ENCODE results near the gene AADAC. TPM values are rescaled to one million over a fixed set of nuclear protein-coding genes. Genes with fewer than 3 reads are reported as not detected.

AADAC gene
- total RNA-seq, 1 donor from 2014 or later: not detected

DNA sequence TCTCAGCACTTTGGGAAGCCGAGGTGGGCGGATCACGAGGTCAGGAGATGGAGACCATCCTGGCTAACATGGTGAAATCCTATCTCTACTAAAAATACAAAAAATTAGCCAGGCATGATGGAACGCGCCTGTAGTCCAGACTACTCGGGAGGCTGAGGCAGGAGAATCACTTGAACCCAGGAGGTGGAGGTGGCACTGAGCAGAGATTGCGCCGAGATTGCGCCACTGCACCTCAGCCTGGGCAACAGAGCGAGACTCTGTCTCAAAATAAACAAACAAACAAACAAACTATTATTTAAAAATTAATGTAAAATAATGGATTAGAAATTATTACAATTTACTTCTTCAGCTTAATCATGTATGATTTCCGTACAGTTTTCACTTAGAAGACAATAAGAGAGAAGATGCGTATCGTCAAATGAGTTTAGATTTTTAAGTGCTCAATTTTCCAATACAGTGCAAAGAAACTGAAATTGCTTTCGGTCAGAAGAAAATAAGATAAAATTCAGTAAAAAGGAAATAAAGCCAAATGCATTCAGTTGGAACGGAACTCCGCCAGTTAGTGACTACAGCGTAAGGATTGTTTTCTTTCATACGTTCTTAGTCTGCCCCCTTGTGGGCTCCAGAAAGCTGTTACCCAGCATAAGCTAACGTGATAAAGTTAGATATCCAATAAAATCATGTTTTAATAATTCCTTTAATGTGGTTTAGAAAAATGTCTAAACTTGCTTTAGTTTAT, 24.8 kb downstream of the AADAC start:
- H3K36me3 Mint-ChIP-seq (ENCODE audit: low read depth, unreplicated experiment): no peaks in the 10 kb centered on the region
- no peak overlapping the region for H3K27ac ChIP-seq (ENCODE audit: low read depth, low read length)
- H3K9me3 Mint-ChIP-seq (ENCODE audit: unreplicated experiment): no peaks in the 10 kb centered on the region
- H3K9ac ChIP-seq (ENCODE audit: low read length): no peak overlapping the region
- no peak overlapping the region for H3K4me3 ChIP-seq (ENCODE audit: insufficient read depth, low read depth, low read length)
- peak; percentile 67 for DNase-seq (ENCODE audit: low read depth)
- no peak overlapping the region for H3K27ac Mint-ChIP-seq (ENCODE audit: unreplicated experiment)
- no peaks in the 10 kb centered on the region for H3K27me3 ChIP-seq (ENCODE audit: insufficient read depth, low read length)
- peak; percentile 85 for FAIRE-seq
- no peak overlapping the region for H3K4me3 Mint-ChIP-seq (ENCODE audit: unreplicated experiment)
- H3K79me2 ChIP-seq (ENCODE audit: insufficient read depth, low read length): no peaks in the 10 kb centered on the region
- no peak overlapping the region for H3K4me2 ChIP-seq (ENCODE audit: low read length)
- TF ChIP-seq, protein P1, sequence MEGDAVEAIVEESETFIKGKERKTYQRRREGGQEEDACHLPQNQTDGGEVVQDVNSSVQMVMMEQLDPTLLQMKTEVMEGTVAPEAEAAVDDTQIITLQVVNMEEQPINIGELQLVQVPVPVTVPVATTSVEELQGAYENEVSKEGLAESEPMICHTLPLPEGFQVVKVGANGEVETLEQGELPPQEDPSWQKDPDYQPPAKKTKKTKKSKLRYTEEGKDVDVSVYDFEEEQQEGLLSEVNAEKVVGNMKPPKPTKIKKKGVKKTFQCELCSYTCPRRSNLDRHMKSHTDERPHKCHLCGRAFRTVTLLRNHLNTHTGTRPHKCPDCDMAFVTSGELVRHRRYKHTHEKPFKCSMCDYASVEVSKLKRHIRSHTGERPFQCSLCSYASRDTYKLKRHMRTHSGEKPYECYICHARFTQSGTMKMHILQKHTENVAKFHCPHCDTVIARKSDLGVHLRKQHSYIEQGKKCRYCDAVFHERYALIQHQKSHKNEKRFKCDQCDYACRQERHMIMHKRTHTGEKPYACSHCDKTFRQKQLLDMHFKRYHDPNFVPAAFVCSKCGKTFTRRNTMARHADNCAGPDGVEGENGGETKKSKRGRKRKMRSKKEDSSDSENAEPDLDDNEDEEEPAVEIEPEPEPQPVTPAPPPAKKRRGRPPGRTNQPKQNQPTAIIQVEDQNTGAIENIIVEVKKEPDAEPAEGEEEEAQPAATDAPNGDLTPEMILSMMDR (IDR thresholded peaks at IDR 0.05; ENCODE audit: insufficient read depth, low read depth, low read length): peak; percentile 92
- TF ChIP-seq EZH2 (IDR thresholded peaks at IDR 0.05; ENCODE audit: insufficient read depth, low read length): no peak
- no peaks in the 10 kb centered on the region for H3K9me3 ChIP-seq (ENCODE audit: insufficient read depth, low read depth, low read length)
- H3K4me1 Mint-ChIP-seq (ENCODE audit: low read depth, unreplicated experiment): peaks cover 18% of the 10 kb centered on the region
- peaks cover 19% of the 10 kb centered on the region for H3K4me1 ChIP-seq (ENCODE audit: insufficient read depth, low read length)
- no peaks in the 10 kb centered on the region for H4K20me1 ChIP-seq (ENCODE audit: insufficient read depth, low read length)
- H3K27me3 Mint-ChIP-seq (ENCODE audit: low read depth, unreplicated experiment): no peaks in the 10 kb centered on the region
- no peak overlapping the region for H2AFZ ChIP-seq (ENCODE audit: low read depth, low read length)
- H3K36me3 ChIP-seq (ENCODE audit: insufficient read depth, low read length): no peaks in the 10 kb centered on the region

GRCh38 chr3:151839313-151839631, 25.4 kb downstream of the AADAC start:
- no peaks in the 10 kb centered on the region for H3K9me3 Mint-ChIP-seq (ENCODE audit: unreplicated experiment)
- Histone ChIP-seq H4K20me1 (ENCODE audit: insufficient read depth, low read length) (no peaks in the 10 kb centered on the region), H3K4me2 (ENCODE audit: low read length) (no peak overlapping the region), H3K9ac (ENCODE audit: low read length) (no peak overlapping the region), H3K4me3 (ENCODE audit: insufficient read depth, low read depth, low read length) (no peak overlapping the region), H3K4me1 (ENCODE audit: insufficient read depth, low read length) (peaks cover 19% of the 10 kb centered on the region), H2AFZ (ENCODE audit: low read depth, low read length) (no peak overlapping the region), H3K27me3 (ENCODE audit: insufficient read depth, low read length) (no peaks in the 10 kb centered on the region), H3K27ac (ENCODE audit: low read depth, low read length) (no peak overlapping the region), H3K79me2 (ENCODE audit: insufficient read depth, low read length) (no peaks in the 10 kb centered on the region), H3K9me3 (ENCODE audit: insufficient read depth, low read depth, low read length) (no peaks in the 10 kb centered on the region), H3K36me3 (ENCODE audit: insufficient read depth, low read length) (no peaks in the 10 kb centered on the region)
- no peaks in the 10 kb centered on the region for H3K27me3 Mint-ChIP-seq (ENCODE audit: low read depth, unreplicated experiment)
- no peak for TF ChIP-seq EZH2 (IDR thresholded peaks at IDR 0.05; ENCODE audit: insufficient read depth, low read length)
- no peak overlapping the region for H3K4me3 Mint-ChIP-seq (ENCODE audit: unreplicated experiment)
- no peak for FAIRE-seq
- H3K36me3 Mint-ChIP-seq (ENCODE audit: low read depth, unreplicated experiment): no peaks in the 10 kb centered on the region
- H3K27ac Mint-ChIP-seq (ENCODE audit: unreplicated experiment): no peak overlapping the region
- peaks cover 21% of the 10 kb centered on the region for H3K4me1 Mint-ChIP-seq (ENCODE audit: low read depth, unreplicated experiment)
- DNase-seq (ENCODE audit: low read depth): no peak

GRCh38 chr3:151841801-151842200, 27.9 kb downstream of the AADAC start:
- no peaks in the 10 kb centered on the region for H3K9me3 ChIP-seq (ENCODE audit: insufficient read depth, low read depth, low read length)
- peaks cover 4% of the 10 kb centered on the region for H3K9me3 Mint-ChIP-seq (ENCODE audit: unreplicated experiment)
- DNase-seq (ENCODE audit: low read depth) (peak; percentile 44), FAIRE-seq (no peak)
- no peak for TF ChIP-seq EZH2 (IDR thresholded peaks at IDR 0.05; ENCODE audit: insufficient read depth, low read length)
- peaks cover 7% of the 10 kb centered on the region for H3K4me1 ChIP-seq (ENCODE audit: insufficient read depth, low read length)
- no peaks in the 10 kb centered on the region for H4K20me1 ChIP-seq (ENCODE audit: insufficient read depth, low read length)
- H3K27me3 Mint-ChIP-seq (ENCODE audit: low read depth, unreplicated experiment): no peaks in the 10 kb centered on the region
- H3K27ac Mint-ChIP-seq (ENCODE audit: unreplicated experiment): no peak overlapping the region
- H3K79me2 ChIP-seq (ENCODE audit: insufficient read depth, low read length): no peaks in the 10 kb centered on the region
- H3K4me1 Mint-ChIP-seq (ENCODE audit: low read depth, unreplicated experiment): peaks cover 11% of the 10 kb centered on the region
- H3K27ac ChIP-seq (ENCODE audit: low read depth, low read length): no peak overlapping the region
- H3K36me3 ChIP-seq (ENCODE audit: insufficient read depth, low read length): no peaks in the 10 kb centered on the region
- H3K4me3 ChIP-seq (ENCODE audit: insufficient read depth, low read depth, low read length): no peak overlapping the region
- H3K27me3 ChIP-seq (ENCODE audit: insufficient read depth, low read length): no peaks in the 10 kb centered on the region
- H3K36me3 Mint-ChIP-seq (ENCODE audit: low read depth, unreplicated experiment): no peaks in the 10 kb centered on the region
- H3K4me2 ChIP-seq (ENCODE audit: low read length): peak overlapping the region; percentile 38
- no peak overlapping the region for H3K9ac ChIP-seq (ENCODE audit: low read length)
- H3K4me3 Mint-ChIP-seq (ENCODE audit: unreplicated experiment): no peak overlapping the region
- H2AFZ ChIP-seq (ENCODE audit: low read depth, low read length): no peak overlapping the region
